CD4-positive, alpha-beta T cell treated with Interleukin-15 for 1 hour (primary cell): ENCODE data around the gene ATP6V0E1.

Experiments
- DNase-seq: peaks from one replicate; pipeline ENCODE4 v3.0.0-alpha.2; 2020

Gene ATP6V0E1

GRCh38 chr5:172957458-172957857 lies 26.1 kb upstream of the ATP6V0E1 start:
- no peak for DNase-seq

GRCh38 chr5:172958331-172959046 lies 25.1 kb upstream of the ATP6V0E1 start:
- peak; percentile 58 for DNase-seq

- DNase-seq, result no peak
Observed at GRCh38 chr5:172959824-172960799, 23.5 kb upstream of the ATP6V0E1 start.

- DNase-seq, result no peak
Observed at GRCh38 chr5:172969921-172970320, 13.7 kb upstream of the ATP6V0E1 start.

- DNase-seq, result no peak
Observed at GRCh38 chr5:172971482-172971881, 12.1 kb upstream of the ATP6V0E1 start.

- DNase-seq, result no peak
Observed at GRCh38 chr5:172972552-172972951, 11.0 kb upstream of the ATP6V0E1 start.

GRCh38 chr5:172973127-172973916 lies 10.2 kb upstream of the ATP6V0E1 start:
- no peak for DNase-seq

- no peak for DNase-seq
Observed at GRCh38 chr5:172973931-172974330, 9.6 kb upstream of the ATP6V0E1 start.

GRCh38 chr5:172975289-172975688 lies 8.3 kb upstream of the ATP6V0E1 start:
- no peak for DNase-seq

GRCh38 chr5:172979778-172980177 lies 3.8 kb upstream of the ATP6V0E1 start:
- no peak for DNase-seq

- no peak for DNase-seq
Observed at GRCh38 chr5:172981931-172982330, 1.6 kb upstream of the ATP6V0E1 start.

DNA sequence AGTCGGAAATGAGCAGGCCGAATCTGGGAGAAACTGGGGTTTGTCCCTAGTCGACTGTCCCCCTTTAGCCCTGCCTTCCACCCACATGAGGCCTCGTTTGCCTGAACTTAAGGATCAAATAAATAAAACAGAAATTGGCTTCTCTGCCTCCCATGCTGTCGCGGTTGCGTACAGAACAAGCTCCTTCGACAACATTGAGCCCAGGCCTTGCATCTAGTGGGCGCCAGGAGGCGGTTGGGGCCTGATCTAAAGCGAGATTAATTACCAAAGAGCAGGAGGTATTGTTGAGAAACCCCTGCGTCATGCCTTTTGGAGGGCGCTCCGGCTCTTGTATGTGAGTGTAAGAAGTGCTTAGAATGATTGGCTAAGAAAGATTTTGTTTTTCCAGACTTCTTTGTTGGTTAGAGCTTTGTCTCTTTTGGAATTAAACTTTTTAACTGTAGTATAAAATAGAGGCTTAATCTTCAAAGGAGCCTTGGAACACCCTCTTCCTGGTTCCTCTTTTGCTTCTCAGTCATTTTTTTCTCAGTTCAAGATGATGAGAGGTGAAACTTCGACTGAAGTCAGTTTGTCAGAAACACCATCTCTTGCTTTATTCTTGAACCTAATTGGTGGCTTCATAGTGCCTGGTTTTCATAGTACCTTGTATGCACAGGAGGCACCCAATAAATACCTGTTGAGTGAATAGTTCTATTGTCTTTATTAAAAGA lies 828 bp downstream of the ATP6V0E1 start:
- peak; percentile 80 for DNase-seq

DNA sequence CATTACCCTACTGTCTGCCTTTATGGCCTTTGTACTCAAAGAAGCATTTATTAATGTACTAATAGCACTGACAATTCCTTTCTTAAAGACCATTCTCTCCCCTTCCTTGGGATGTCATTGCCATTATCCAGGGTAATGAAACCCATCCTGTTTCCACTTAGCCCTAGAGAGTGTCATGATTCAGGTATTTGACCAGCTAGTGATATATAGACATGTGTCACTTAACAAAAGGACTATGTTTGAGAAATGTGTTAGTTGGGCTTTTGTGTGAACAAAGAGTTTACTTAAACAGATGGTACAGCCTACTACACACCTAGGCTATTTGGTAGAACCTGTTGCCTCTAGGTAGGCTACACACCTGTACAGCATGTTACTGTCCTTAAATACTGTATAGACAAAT lies 2.0 kb downstream of the ATP6V0E1 start:
- DNase-seq, result no peak

- no peak for DNase-seq
Observed at GRCh38 chr5:172988276-172988675, 4.7 kb downstream of the ATP6V0E1 start.

GRCh38 chr5:172990776-172991175 lies 7.2 kb downstream of the ATP6V0E1 start:
- DNase-seq, result no peak

GRCh38 chr5:172994405-172994804 lies 10.8 kb downstream of the ATP6V0E1 start:
- no peak for DNase-seq

GRCh38 chr5:172999372-172999973 lies 15.9 kb downstream of the ATP6V0E1 start:
- DNase-seq, result no peak

- no peak for DNase-seq
Observed at GRCh38 chr5:172999974-173000373, 16.4 kb downstream of the ATP6V0E1 start.

- no peak for DNase-seq
Observed at GRCh38 chr5:173001229-173001841, 17.8 kb downstream of the ATP6V0E1 start.

GRCh38 chr5:173003360-173003759 lies 19.8 kb downstream of the ATP6V0E1 start:
- no peak for DNase-seq

DNA sequence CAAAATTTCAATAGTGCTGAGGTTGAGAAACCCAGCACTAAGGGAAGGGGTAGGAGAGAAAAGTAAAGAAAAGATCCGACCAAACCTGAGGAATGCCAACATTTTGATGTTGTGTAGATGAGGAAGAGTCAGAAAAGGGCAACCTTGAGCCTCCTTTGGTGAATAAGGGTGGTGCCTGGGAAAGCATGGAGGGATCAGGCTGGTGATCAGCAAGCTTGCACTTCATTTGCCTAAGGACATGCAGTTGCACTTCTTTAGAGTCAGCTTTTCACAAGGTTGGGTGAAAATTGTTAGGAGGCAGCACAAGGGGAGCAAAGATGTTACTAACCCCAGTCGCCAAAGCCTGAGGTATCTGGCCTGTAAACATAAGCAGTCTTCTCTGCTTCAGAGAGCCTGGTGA lies 20.4 kb downstream of the ATP6V0E1 start:
- DNase-seq, result no peak

DNA sequence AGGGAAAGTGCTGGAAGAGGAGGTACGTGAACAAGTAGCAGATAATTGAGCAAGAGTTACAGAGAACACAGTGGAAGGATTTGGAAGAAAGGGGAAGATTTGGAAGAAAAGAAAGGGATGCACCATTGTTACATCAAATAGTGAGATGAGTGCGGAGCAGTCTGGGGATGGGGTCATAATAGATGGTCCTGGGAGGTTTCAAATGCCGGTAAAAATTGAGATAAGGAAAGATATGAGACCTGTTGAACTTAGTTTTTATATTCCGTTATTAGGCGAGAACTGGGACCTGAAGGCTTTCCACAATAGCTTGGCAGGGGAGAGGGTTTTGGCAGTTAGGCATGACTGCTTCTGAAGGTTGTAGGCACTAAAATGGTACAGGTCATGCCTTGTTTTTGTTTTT lies 20.9 kb downstream of the ATP6V0E1 start:
- DNase-seq, result no peak
